Activated CD4-positive, alpha-beta T cell treated with anti-CD3 and anti-CD28 coated beads for 36 hours (primary cell): ENCODE results near the gene KRTAP10-11. TPM values are rescaled to one million over a fixed set of nuclear protein-coding genes. Genes with fewer than 3 reads are reported as not detected.

Experiments used
- ATAC-seq: fragments of 200-7000 bp; cut with Tn5 transposase; one replicate; pipeline ENCODE4 v1.10.0; 2021; ENCODE audit warnings: mild to moderate bottlenecking, moderate library complexity
- CTCF ChIA-PET: fragments of 350-600 bp; sonication (Branson Sonifier 250); formaldehyde crosslinking; loops from one replicate; lab custom pipeline; 2021; ENCODE audit warnings: antibody characterized with exemption; lab: Charles Lee
- POLR2A ChIA-PET: fragments of 350-600 bp; sonication (Branson Sonifier 250); formaldehyde crosslinking; loops from one replicate; lab custom pipeline; 2021; ENCODE audit warnings: antibody characterized with exemption, inconsistent platforms; lab: Charles Lee
- DNase-seq: peaks from one replicate; pipeline ENCODE4 v3.0.0-alpha.2; 2020
- H3K27ac Mint-ChIP-seq: one replicate; pipeline ENCODE4 v1.8.0; 2021; ENCODE audit warnings: mixed read lengths
- H3K27me3 Mint-ChIP-seq: one replicate; pipeline ENCODE4 v1.8.0; 2021; ENCODE audit warnings: mixed read lengths
- H3K36me3 Mint-ChIP-seq: one replicate; pipeline ENCODE4 v1.8.0; 2021; ENCODE audit warnings: low read depth, mixed read lengths
- H3K4me1 Mint-ChIP-seq: one replicate; pipeline ENCODE4 v1.8.0; 2021; ENCODE audit warnings: mixed read lengths
- H3K4me3 Mint-ChIP-seq: one replicate; pipeline ENCODE4 v1.8.0; 2021; ENCODE audit warnings: mild to moderate bottlenecking, moderate library complexity, mixed read lengths
- H3K9me3 Mint-ChIP-seq: one replicate; pipeline ENCODE4 v1.8.0; 2021; ENCODE audit warnings: low read depth, mixed read lengths
- intact Hi-C, 2 experiments: fragments of 100-400 bp; cut with DNase I in 1 of 2; cut with micrococcal nuclease in 1 of 2; formaldehyde crosslinking; loops; one replicate each; pipeline versions ENCODE4 v1.14.2 to v1.15.1; 2022 to 2024; cut with DNase I, micrococcal nuclease
- total RNA-seq, 2 experiments: library from RNA; stranded (reverse); gene quantifications; one replicate each; pipeline ENCODE4 v1.2.3, GENCODE V29; 2021

KRTAP10-11 gene
- total RNA-seq, 2 experiments from 2014 or later, result not detected

- ATAC-seq (no peak), DNase-seq (no peak)
- intact Hi-C loops, result no loop called here
These were observed 45.5 kb downstream of the KRTAP10-11 start for GRCh38 chr21:44691686-44692085.

GRCh38 chr21:44692798-44693512 is 46.7 kb downstream of the KRTAP10-11 start:
- Mint-ChIP-seq H3K36me3 (peaks cover 4% of the 10 kb centered on the region), H3K27me3 (peaks cover 14% of the 10 kb centered on the region), H3K27ac (no peak overlapping the region), H3K4me3 (no peak overlapping the region), H3K9me3 (peaks cover 13% of the 10 kb centered on the region), H3K4me1 (peaks cover 10% of the 10 kb centered on the region)
- DNase-seq (no peak), ATAC-seq (no peak)
- intact Hi-C loops, result no loop called here
- POLR2A ChIA-PET, result no interaction called here
- CTCF ChIA-PET, result no interaction called here

More at GRCh38 chr21:44691686-44692085, 45.5 kb downstream of the KRTAP10-11 start:
- Mint-ChIP-seq H3K27me3 (peaks cover 6% of the 10 kb centered on the region), H3K9me3 (peaks cover 13% of the 10 kb centered on the region), H3K27ac (no peak overlapping the region), H3K4me3 (no peak overlapping the region), H3K4me1 (peaks cover 11% of the 10 kb centered on the region), H3K36me3 (peaks cover 4% of the 10 kb centered on the region)
- ChIA-PET CTCF (interaction anchor here (0.8 to 1.3 kb wide), 2 partner anchors 101 to 105 kb away, joined by 3 read pairs; no protein-coding TSS in a partner anchor), POLR2A (no interaction called here)

- H3K4me3 Mint-ChIP-seq, result no peak overlapping the region
- no peak overlapping the region for H3K27ac Mint-ChIP-seq
- ChIA-PET POLR2A (no interaction called here), CTCF (no interaction called here)
- DNase-seq (no peak), ATAC-seq (no peak)
- peaks cover 4% of the 10 kb centered on the region for H3K36me3 Mint-ChIP-seq
- intact Hi-C loops, result no loop called here
- peaks cover 13% of the 10 kb centered on the region for H3K9me3 Mint-ChIP-seq
- peaks cover 25% of the 10 kb centered on the region for H3K27me3 Mint-ChIP-seq
- H3K4me1 Mint-ChIP-seq, result peaks cover 10% of the 10 kb centered on the region
These were observed 48.6 kb downstream of the KRTAP10-11 start for GRCh38 chr21:44694776-44695175.

GRCh38 chr21:44695184-44695583 is 49.0 kb downstream of the KRTAP10-11 start:
- H3K4me1 Mint-ChIP-seq, result peaks cover 10% of the 10 kb centered on the region
- DNase-seq (no peak), ATAC-seq (no peak)
- ChIA-PET CTCF (no interaction called here), POLR2A (no interaction called here)
- H3K27me3 Mint-ChIP-seq, result peaks cover 29% of the 10 kb centered on the region
- peaks cover 4% of the 10 kb centered on the region for H3K36me3 Mint-ChIP-seq
- H3K27ac Mint-ChIP-seq, result no peak overlapping the region
- intact Hi-C loops, result no loop called here
- no peak overlapping the region for H3K4me3 Mint-ChIP-seq
- H3K9me3 Mint-ChIP-seq, result peaks cover 13% of the 10 kb centered on the region

GRCh38 chr21:44695641-44696040 is 49.4 kb downstream of the KRTAP10-11 start:
- peaks cover 30% of the 10 kb centered on the region for H3K27me3 Mint-ChIP-seq
- H3K4me1 Mint-ChIP-seq, result peaks cover 10% of the 10 kb centered on the region
- CTCF ChIA-PET, result interaction anchor here (1.0 kb wide), 1 partner anchor 18 kb away, joined by 3 read pairs; no protein-coding TSS in a partner anchor

GRCh38 chr21:44696572-44696971 is 50.4 kb downstream of the KRTAP10-11 start:
- Mint-ChIP-seq H3K4me1 (peaks cover 6% of the 10 kb centered on the region), H3K9me3 (peaks cover 13% of the 10 kb centered on the region)
- POLR2A ChIA-PET, result no interaction called here

More at GRCh38 chr21:44695641-44696040, 49.4 kb downstream of the KRTAP10-11 start:
- DNase-seq (no peak), ATAC-seq (no peak)
- Mint-ChIP-seq H3K27ac (no peak overlapping the region), H3K9me3 (peaks cover 13% of the 10 kb centered on the region), H3K36me3 (peaks cover 4% of the 10 kb centered on the region), H3K4me3 (no peak overlapping the region)
- POLR2A ChIA-PET, result no interaction called here
- intact Hi-C loops, result no loop called here

More at GRCh38 chr21:44696572-44696971, 50.4 kb downstream of the KRTAP10-11 start:
- DNase-seq (no peak), ATAC-seq (no peak)
- H3K27ac Mint-ChIP-seq, result no peak overlapping the region
- intact Hi-C loops, result no loop called here
- CTCF ChIA-PET, result interaction anchor here (1.0 kb wide), 1 partner anchor 19 kb away, joined by 3 read pairs; no protein-coding TSS in a partner anchor
- H3K27me3 Mint-ChIP-seq, result peaks cover 35% of the 10 kb centered on the region
- H3K36me3 Mint-ChIP-seq, result peaks cover 4% of the 10 kb centered on the region
- H3K4me3 Mint-ChIP-seq, result no peak overlapping the region

Other genes with a start within 250 kb of the KRTAP10-11 start
- 1 to 10 TPM; 2.7 to 2.9 TPM for gene LRRC3, start 190.9 kb upstream of the KRTAP10-11 start, total RNA-seq
- gene KRTAP10-1, start 106.2 kb upstream of the KRTAP10-11 start, total RNA-seq, result not detected
- gene KRTAP10-2, start 94.9 kb upstream of the KRTAP10-11 start, total RNA-seq, result not detected
- not detected for gene KRTAP10-3, start 87.6 kb upstream of the KRTAP10-11 start, total RNA-seq
- not detected for gene KRTAP10-4, start 72.7 kb upstream of the KRTAP10-11 start, total RNA-seq
- not detected for gene KRTAP10-5, start 65.8 kb upstream of the KRTAP10-11 start, total RNA-seq
- gene KRTAP10-6, start 53.9 kb upstream of the KRTAP10-11 start, total RNA-seq, result not detected
- gene KRTAP10-7, start 45.8 kb upstream of the KRTAP10-11 start, total RNA-seq, result not detected
- gene KRTAP10-8, start 34.3 kb upstream of the KRTAP10-11 start, total RNA-seq, result not detected
- not detected for gene KRTAP10-9, start 19.3 kb upstream of the KRTAP10-11 start, total RNA-seq
- not detected for gene KRTAP10-10, start 9.1 kb upstream of the KRTAP10-11 start, total RNA-seq
- not detected for gene KRTAP12-4, start 8.2 kb downstream of the KRTAP10-11 start, total RNA-seq
- not detected for gene KRTAP12-3, start 11.5 kb downstream of the KRTAP10-11 start, total RNA-seq
- not detected for gene KRTAP12-2, start 20.5 kb downstream of the KRTAP10-11 start, total RNA-seq
- gene KRTAP12-1, start 35.7 kb downstream of the KRTAP10-11 start, total RNA-seq, result not detected
- gene KRTAP10-12, start 50.8 kb downstream of the KRTAP10-11 start, total RNA-seq, result not detected
- not detected for gene TSPEAR, start 65.2 kb downstream of the KRTAP10-11 start, total RNA-seq
- gene UBE2G2, start 155.4 kb downstream of the KRTAP10-11 start, total RNA-seq, result 100 to 1,000 TPM; 103 to 121 TPM
- gene SUMO3, start 171.6 kb downstream of the KRTAP10-11 start, total RNA-seq, result 10 to 100 TPM; 83.4 to 84.9 TPM
- gene PTTG1IP, start 227.3 kb downstream of the KRTAP10-11 start, total RNA-seq, result 10 to 100 TPM; 34.8 to 44.3 TPM